Stimulated activated CD8-positive, alpha-beta memory T cell treated with anti-CD3 and anti-CD28 coated beads, Interleukin-7, amount 100 ng/mL, for 48 hours (primary cell): ENCODE data around the gene SERPING1.
"Not testable (repeated sequence)": the region's sequence is repeated elsewhere in the genome, so short reads cannot be mapped to it uniquely, and the experiment has no call there.

Experiments used
- DNase-seq, 2 donors: peaks; one replicate each; pipeline ENCODE4 v3.0.0-alpha.2; 2020; ENCODE audit warnings: low read depth in 1 of 2; ENCODE audit errors: extremely low read depth in 1 of 2

Gene SERPING1

DNA sequence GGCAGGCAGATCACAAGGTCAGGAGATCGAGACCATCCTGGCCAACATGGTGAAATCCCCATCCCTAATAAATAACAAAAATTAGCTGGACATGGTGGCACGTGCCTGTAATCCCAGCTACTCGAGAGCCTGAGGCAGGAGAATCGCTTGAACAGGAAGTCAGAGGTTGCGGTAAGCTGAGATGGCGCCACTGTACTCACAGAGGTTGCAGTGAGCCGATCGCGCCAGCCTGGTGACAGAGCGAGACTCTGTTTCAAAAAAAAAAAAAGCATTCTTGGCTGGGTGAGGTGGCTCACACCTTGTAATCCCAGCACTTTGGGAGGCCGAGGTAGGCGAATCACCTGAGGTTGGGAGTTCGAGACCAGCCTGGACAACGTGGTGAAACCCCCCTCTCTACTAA is 54.7 kb downstream of the SERPING1 start:
- DNase-seq = not testable (repeated sequence)

DNA sequence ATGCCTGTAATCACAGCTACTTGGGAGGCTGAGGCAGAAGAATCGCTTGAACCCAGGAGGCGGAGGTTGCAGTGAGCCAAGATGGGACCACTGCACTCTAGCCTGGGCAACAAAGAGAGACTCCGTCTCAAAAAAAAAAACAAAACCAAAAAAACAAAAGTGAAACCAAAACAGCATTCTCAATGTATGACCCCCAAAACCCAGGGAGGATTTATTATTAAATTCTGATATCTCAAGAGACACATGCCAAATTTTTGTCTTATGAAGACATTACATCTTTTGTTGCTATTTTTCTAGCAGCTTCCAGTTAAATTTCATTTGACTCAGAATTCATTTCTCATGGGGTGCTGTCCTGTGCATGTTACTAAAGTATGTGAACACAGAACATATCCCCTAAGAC is 55.2 kb downstream of the SERPING1 start:
- no peak for DNase-seq

DNA sequence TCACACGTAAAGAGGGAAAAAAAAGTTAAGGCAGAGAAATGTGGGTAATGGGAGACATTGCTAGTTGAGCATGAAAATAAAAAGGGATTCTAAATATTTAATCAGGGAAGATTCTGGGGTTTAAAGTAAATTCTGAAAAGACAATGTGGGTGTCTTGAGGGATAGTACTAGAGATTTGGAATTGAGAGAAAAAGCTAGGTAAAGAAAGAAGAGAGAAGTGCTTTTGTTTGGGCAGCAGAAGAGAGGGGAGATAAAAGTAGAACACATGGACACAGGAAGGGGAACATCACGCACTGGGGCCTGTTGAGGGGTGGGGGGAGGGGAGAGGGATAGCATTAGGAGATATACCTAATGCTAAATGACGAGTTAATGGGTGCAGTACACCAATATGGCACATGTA is 55.7 kb downstream of the SERPING1 start:
- DNase-seq = no peak

DNA sequence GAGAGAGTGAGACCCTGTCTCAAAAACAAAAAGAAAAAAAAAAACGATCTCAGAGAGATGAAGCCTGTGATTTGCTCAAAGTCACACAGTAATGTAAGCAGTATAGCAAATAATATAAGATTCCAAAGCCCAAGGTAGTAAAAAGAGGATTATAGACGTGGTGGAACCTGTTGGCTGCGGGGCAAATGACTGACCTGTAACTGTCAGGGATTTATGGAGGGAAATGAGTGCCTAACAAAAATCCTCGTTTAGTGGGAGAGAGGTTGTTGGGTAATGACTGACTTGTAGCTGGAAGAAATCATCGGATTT is 59.4 kb downstream of the SERPING1 start:
- DNase-seq = no peak

DNA sequence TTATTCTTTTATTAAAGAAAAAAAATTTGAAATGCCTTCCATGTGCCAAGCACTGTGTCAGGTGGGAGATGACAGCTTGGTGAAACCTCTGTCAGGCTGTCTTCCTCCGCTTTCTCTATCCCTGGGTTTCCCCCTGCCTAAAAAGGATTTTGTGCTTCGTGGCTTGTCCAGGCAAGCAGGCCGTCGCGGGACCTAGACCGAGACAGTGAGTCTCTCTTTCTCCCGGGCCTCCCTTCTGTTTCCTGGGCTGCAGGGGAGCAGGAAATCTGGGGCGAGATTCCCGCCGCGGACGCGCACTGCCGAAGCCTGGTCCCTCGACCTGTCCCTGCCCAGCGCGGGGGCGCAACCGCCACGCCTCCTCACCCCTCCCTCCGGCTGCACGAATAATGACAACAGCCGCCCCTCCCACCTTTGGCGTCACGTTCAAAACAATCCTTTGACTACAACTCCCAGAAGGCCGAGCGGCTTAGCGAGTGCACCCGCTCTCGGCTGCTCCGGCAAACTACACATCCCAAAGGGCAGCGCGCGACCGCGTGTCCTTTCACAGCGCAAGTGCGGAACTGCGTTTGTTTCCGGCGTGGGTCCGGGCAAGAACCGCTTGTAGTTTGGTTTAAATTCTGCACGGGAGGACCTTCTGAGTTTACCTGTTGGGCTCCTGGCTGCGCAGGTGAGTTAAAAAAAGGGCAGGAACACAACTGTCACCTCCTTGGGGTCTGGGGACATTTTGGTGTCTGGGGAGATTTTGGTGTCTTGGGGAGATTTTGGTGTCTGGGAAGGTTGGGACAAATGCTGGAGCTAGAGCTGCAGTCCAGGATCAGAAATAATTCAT is 59.9 kb downstream of the SERPING1 start, which contains the start of gene CLP1:
Gene CLP1 (plus strand): TSS at position 569 of the 829 bp plus-strand sequence. CDS start 1,715 bp downstream, outside the sequence.
- DNase-seq = peak; percentile 98 to 100

DNA sequence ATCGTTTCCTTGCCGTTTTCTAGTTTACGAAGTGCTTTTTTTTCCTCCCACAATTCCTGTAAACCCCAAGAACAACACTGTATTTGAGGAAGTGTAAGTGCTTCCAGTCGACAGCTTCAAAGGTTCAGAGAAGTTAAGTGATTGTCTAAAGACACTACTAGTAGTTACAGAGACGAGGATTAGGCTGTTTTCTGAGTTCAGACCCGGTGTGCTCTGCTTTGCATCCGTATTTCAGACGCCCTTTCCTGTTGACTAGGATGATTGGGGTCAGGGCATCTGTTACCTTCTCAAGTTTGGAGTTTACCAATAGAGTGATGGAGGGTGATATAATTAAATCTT is 60.5 kb downstream of the SERPING1 start:
- no peak for DNase-seq

DNA sequence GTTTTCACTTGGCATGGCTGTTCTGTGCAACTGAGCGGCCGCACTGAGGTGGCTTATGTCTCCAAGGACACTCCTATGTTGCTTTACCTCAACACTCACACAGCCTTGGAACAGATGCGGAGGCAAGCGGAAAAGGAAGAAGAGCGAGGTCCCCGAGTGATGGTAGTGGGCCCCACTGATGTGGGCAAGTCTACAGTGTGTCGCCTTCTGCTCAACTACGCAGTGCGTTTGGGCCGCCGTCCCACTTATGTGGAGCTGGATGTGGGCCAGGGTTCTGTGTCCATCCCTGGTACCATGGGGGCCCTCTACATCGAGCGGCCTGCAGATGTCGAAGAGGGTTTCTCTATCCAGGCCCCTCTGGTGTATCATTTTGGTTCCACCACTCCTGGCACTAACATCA is 62.2 kb downstream of the SERPING1 start:
- DNase-seq = no peak

DNA sequence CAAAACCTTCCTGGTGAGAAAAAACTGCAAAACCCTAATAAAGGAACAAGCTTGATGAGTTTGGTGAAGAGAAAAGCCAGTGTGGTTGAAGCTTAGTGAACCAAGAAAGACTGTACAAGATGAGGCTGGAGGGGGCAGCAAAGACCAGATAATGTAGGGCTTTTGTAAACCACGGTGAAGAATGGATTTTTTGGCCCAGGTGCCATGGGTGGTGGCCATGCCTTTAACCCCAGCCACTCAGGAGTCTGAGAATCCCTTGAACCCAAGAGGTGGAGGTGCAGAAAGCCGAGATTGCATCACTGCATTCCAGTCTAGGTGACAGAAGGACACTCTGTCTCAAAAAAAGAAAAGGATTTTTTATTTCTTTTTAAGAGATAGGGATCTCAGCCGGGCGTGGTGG is 65.4 kb downstream of the SERPING1 start:
- DNase-seq = no peak

DNA sequence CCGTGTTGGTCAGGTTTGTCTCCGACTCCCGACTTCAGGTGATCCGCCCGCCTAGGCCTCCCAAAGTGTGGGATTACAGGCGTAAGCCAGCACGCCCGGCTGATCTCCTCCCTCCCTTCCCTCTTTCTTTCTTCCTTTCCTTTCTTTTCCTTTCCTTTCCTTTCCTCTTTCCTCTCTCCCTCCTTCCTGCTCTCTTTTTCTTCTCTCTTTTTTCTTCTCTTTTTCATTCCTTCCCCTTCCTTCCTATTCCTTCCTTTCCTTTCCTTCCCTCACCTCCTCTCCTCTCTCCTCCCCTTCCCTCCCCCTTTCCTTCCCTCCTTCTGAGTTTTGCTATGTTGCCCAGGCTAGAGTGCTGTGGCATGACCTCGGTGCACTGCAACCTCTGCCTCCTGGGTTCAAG is 66.5 kb downstream of the SERPING1 start:
- no peak for DNase-seq
